Measurements from ENCODE around the gene DNAJB11.

GRCh38 chr3:186525369-186526255 is 44.9 kb upstream of the DNAJB11 start:
- no peak for TF ChIP-seq CTCF (IDR thresholded peaks at IDR 0.05; ENCODE audit: borderline replicate concordance, extremely low read depth, low read length, poor library complexity, severe bottlenecking)
- TF ChIP-seq EZH2 (IDR thresholded peaks at IDR 0.05; ENCODE audit: borderline replicate concordance, low read depth, low read length, severe bottlenecking), result no peak
